Measurements from ENCODE around the gene NDUFA7.

DNA sequence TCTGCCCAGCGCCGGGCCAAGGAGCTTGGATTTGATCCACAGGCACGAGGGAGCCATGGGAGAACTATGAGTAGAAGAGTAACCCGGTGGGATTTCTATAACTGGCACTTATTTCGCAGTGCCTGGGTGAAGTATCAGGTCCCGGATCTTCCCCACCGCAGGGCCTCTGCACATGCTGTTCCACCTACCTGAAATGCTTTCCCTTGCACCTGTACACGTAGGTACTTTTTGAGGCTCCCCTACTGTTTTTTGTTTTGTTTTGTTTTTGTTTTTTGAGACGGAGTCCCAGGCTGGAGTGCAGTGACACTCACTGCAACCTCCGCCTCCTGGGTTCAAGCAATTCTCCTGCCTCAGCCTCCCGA, 22.3 kb upstream of the NDUFA7 start:
- TF ChIP-seq, protein P1, sequence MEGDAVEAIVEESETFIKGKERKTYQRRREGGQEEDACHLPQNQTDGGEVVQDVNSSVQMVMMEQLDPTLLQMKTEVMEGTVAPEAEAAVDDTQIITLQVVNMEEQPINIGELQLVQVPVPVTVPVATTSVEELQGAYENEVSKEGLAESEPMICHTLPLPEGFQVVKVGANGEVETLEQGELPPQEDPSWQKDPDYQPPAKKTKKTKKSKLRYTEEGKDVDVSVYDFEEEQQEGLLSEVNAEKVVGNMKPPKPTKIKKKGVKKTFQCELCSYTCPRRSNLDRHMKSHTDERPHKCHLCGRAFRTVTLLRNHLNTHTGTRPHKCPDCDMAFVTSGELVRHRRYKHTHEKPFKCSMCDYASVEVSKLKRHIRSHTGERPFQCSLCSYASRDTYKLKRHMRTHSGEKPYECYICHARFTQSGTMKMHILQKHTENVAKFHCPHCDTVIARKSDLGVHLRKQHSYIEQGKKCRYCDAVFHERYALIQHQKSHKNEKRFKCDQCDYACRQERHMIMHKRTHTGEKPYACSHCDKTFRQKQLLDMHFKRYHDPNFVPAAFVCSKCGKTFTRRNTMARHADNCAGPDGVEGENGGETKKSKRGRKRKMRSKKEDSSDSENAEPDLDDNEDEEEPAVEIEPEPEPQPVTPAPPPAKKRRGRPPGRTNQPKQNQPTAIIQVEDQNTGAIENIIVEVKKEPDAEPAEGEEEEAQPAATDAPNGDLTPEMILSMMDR (IDR thresholded peaks at IDR 0.05): no peak
- TF ChIP-seq POLR2A (IDR thresholded peaks at IDR 0.05; ENCODE audit: low read depth) (no peak), POLR2AphosphoS5 (IDR thresholded peaks at IDR 0.05) (no peak)

Measured in esophagus muscularis mucosa (tissue), 3 donors.